GM12891 (cell line): ENCODE results near the gene PLPPR3.

Experiments
- POLR2A ChIP-seq: IDR thresholded peaks from 2 replicates; pipeline ENCODE4 v1.6.1; 2011; ENCODE audit warnings: low read depth, low read length, control low read depth
- POLR2AphosphoS5 ChIP-seq: IDR thresholded peaks from 2 replicates; pipeline ENCODE4 v1.6.1; 2011; ENCODE audit warnings: low read depth, low read length, control low read depth
- POU2F2 ChIP-seq: IDR thresholded peaks from 2 replicates; pipeline ENCODE4 v1.6.1; 2011; ENCODE audit warnings: low read depth, mild to moderate bottlenecking, control low read depth, low read length, moderate library complexity
- SPI1 ChIP-seq: IDR thresholded peaks from 2 replicates; pipeline ENCODE4 v1.6.1; 2011; ENCODE audit warnings: low read depth, low read length, control low read depth
- TAF1 ChIP-seq: IDR thresholded peaks from 2 replicates; pipeline ENCODE4 v1.6.1; 2011; ENCODE audit warnings: low read depth, low read length, control low read depth

DNA sequence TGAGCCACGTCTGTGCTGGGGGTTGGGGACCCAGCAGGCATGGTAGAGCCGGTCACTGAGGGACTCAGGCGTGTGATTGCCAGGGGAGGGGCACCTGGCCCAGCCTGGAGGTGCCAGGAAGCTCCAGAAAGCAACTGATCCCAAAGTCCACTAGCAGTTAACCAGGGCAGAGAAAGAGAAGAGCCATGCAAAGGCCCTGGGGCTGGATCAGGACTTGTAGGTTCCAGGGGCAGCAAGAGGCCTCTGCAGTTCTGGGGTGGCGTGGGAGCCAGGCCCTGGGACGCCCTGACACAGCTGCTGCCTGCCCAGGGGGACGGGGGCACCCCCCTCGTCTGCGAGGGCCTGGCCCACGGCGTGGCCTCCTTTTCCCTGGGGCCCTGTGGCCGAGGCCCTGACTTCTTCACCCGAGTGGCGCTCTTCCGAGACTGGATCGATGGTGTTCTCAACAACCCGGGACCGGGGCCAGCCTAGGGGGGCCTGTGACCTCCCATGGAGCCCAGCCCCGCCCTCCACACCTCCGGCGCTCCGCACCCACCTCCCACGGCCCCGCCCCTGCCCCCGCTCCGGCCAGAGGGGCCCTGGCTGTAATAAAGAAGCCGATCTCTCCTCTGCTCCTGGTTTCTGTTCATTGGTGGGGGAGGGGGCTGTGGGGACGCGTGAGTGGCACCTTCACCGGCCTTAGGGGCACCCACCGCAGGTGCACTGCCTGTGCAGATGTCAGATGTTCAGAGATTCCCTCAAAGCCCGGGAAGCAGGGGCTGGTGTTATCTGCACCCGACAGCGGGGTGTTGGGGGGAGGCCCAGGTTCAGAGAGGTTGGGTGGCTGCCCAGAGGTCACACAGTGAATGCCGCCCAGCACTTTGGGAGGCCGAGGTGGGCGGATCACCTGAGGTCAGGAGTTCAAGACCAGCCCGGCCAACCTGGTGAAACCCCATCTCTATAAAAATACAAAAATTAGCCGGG is 9.9 kb upstream of the PLPPR3 start:
- no peak for TF ChIP-seq POLR2A
- TF ChIP-seq POLR2AphosphoS5, result no peak
- no peak for TF ChIP-seq SPI1
- TF ChIP-seq TAF1, result no peak
- no peak for TF ChIP-seq POU2F2
